OCI-M1 (cell line): ENCODE measurements around the gene GPLD1.

Experiments
- DNase-seq: peaks from one replicate; lab custom pipeline; 2025; lab: John Stamatoyannopoulos, UW

The GPLD1 gene

DNA sequence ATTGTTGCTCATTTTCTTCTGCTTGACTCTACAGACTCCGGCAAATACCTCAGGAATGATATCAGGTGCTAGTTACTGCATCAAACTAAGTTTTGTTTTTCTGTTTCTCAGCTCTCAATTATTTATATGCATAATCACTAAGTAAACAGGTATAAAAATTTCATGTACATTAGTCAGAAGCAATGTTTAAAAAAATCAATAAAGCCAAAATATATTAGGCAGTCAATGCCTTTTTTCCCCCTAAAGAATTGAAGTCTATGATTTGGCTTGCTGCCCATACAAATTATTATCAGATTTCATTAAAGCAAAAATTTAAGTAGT lies 107.2 kb downstream of the GPLD1 start:
- DNase-seq: no peak

DNA sequence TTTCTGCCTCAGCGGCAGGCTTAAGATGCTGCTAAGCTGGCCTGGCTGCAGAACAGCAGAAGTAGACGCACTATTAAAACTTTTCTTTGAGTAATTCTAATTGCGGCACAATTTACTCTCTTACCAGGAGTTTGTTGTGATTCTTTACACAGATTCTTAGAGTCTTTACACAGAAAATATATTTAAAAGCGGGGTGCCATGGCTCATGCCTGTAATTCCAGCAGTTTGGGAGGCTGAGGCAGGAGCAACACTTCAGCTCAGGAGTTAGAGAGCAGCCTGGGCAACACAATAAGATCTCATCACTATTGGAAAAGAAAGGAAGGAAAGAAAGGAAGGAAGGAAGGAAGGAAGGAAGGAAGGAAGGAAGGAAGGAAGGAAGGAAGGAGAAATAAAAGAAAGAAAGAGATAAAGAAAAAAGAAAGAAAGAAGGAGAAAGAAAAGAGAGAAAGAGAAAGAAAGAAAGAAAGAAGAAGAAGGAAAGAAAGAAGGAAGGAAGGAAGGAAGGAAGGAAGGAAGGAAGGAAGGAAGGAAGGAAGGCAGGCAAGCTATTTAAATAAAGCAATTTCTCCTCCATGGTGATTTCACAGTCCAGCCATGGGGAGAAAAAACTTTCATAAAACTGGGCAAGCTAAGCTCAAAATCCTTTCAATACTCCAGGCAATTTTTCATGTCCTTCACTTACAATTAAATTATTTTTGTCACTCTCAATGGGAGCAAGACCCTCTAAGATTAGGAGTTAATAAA lies 107.7 kb downstream of the GPLD1 start:
- no peak for DNase-seq

DNA sequence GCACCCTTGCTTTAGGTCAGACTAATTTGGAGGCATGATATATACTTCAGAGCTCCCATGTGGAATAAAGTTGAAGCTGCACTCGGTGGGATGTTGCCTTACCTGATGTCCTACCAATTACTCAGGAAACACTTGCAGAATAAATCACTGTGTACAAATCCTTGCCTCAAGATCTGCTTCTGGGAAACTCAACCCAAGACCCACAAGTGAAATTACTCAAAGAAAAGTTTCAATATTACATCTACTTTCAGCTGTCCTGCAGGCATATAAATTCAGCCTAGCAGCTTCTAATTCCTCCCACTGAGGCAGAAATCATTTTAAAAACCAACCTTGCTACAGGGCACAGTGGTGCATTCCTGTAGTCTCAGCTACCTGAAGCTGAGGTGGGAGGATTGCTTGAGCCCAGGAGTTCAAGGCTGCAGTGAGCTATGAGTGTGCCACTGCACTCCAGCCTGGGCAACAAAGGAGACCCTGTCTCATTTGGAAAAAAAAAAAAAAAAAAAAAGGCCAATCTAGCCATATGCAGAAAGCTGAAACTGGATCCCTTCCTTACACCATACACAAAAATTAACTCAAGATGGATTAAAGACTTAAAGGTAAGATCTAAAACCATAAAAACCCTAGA lies 110.8 kb downstream of the GPLD1 start:
- no peak for DNase-seq
